ENCODE data around the gene CDKAL1.

- TF ChIP-seq CTCF (IDR thresholded peaks at IDR 0.05): no peak
- no peak for TF ChIP-seq POLR2AphosphoS5 (IDR thresholded peaks at IDR 0.05)
- TF ChIP-seq POLR2A (IDR thresholded peaks at IDR 0.05): no peak
Observed at GRCh38 chr6:20633566-20634340, 99.5 kb downstream of the CDKAL1 start.
